HEK293 (cell line): ENCODE data around the gene CFL1.

ENCODE experiments used
- CTCF ChIA-PET: fragments of 350-600 bp; formaldehyde crosslinking; extraction: SDS; loops from one replicate; lab custom pipeline; 2021; ENCODE audit warnings: antibody characterized with exemption; lab: Yijun Ruan, JAX
- POLR2A ChIA-PET: fragments of 300-600 bp; formaldehyde crosslinking; extraction: SDS; loops from one replicate; lab custom pipeline; 2020; ENCODE audit warnings: antibody characterized with exemption, inconsistent platforms; lab: Yijun Ruan, JAX
- H3K27ac ChIP-seq: fragments of 200-500 bp; sonication (Bioruptor generic); 2 replicates; pipeline ENCODE4 v1.5.1; 2014; ENCODE audit warnings: low read depth, low read length, control low read depth, inconsistent platforms; ENCODE audit errors: extremely low read depth
- H3K36me3 ChIP-seq, 2 experiments: fragments of 200-500 bp in 1 of 2; sonication (Bioruptor generic) in 1 of 2; 1 replicate in 1 of 2; 2 replicates in 1 of 2; pipeline ENCODE4 v1.5.1; 2014 to 2017; ENCODE audit warnings: inconsistent platforms in 2 of 2, low read length in 2 of 2; ENCODE audit not compliant: control insufficient read depth in 2 of 2, insufficient read depth in 1 of 2
- H3K4me1 ChIP-seq: fragments of 200-500 bp; sonication (Bioruptor generic); 2 replicates; pipeline ENCODE4 v1.5.1; 2014; ENCODE audit warnings: mild to moderate bottlenecking, low read length, inconsistent platforms; ENCODE audit not compliant: control insufficient read depth, insufficient read depth
- H3K4me3 ChIP-seq: 2 replicates; pipeline ENCODE4 v1.5.1; 2011; ENCODE audit warnings: low read depth, mild to moderate bottlenecking, control low read depth, low read length, moderate library complexity
- H3K9me3 ChIP-seq: fragments of 200-500 bp; sonication (Bioruptor generic); 2 replicates; pipeline ENCODE4 v1.5.1; 2014; ENCODE audit warnings: low read depth, low read length, inconsistent platforms; ENCODE audit not compliant: control insufficient read depth, insufficient read depth
- BCL11A ChIP-seq: fragments of 450-650 bp; formaldehyde crosslinking; IDR thresholded peaks from 2 replicates; pipeline ENCODE4 v1.5.1; 2016; ENCODE audit warnings: low read depth, missing biosample characterization, missing genetic modification characterization
- EGR2 ChIP-seq: fragments of 450-650 bp; formaldehyde crosslinking; IDR thresholded peaks from 2 replicates; pipeline ENCODE4 v1.5.1; 2016; ENCODE audit warnings: low read depth, missing biosample characterization, missing genetic modification characterization
- GLI2 ChIP-seq: fragments of 450-650 bp; formaldehyde crosslinking; IDR thresholded peaks from 2 replicates; pipeline ENCODE4; 2017; ENCODE audit warnings: missing biosample characterization, missing genetic modification characterization, low read depth, borderline replicate concordance
- KLF17 ChIP-seq: fragments of 450-650 bp; formaldehyde crosslinking; IDR thresholded peaks from 2 replicates; pipeline ENCODE4 v1.5.1; 2016; ENCODE audit warnings: missing biosample characterization, missing genetic modification characterization
- KLF7 ChIP-seq: fragments of 450-650 bp; formaldehyde crosslinking; IDR thresholded peaks from 2 replicates; pipeline ENCODE4 v1.5.1; 2016; ENCODE audit warnings: missing biosample characterization, missing genetic modification characterization, borderline replicate concordance
- ZFHX2 ChIP-seq: fragments of 450-650 bp; formaldehyde crosslinking; conservative IDR thresholded peaks from 2 replicates; pipeline ENCODE4 v1.5.1; 2016; ENCODE audit warnings: missing biosample characterization, missing genetic modification characterization
- ZFP3 ChIP-seq: fragments of 450-650 bp; formaldehyde crosslinking; IDR thresholded peaks from 2 replicates; pipeline ENCODE4 v1.5.1; 2016; ENCODE audit warnings: low read depth, missing biosample characterization, missing genetic modification characterization
- ZNF501 ChIP-seq: fragments of 450-650 bp; formaldehyde crosslinking; IDR thresholded peaks from 2 replicates; pipeline ENCODE4 v1.5.1; 2016; ENCODE audit warnings: missing biosample characterization, missing genetic modification characterization
- ZNF521 ChIP-seq: fragments of 450-650 bp; formaldehyde crosslinking; IDR thresholded peaks from 2 replicates; pipeline ENCODE4 v1.5.1; 2017; ENCODE audit warnings: missing biosample characterization, mild to moderate bottlenecking, missing genetic modification characterization
- ZNF530 ChIP-seq: fragments of 450-650 bp; formaldehyde crosslinking; IDR thresholded peaks from 2 replicates; pipeline ENCODE4 v1.5.1; 2016; ENCODE audit warnings: low read depth, missing biosample characterization, missing genetic modification characterization
- ZNF747 ChIP-seq: fragments of 450-650 bp; formaldehyde crosslinking; IDR thresholded peaks from 2 replicates; pipeline ENCODE4 v1.5.1; 2016; ENCODE audit warnings: missing biosample characterization, missing genetic modification characterization
- TF ChIP-seq, protein P1 (sequence below): fragments of 450-650 bp; formaldehyde crosslinking; IDR thresholded peaks from 2 replicates; pipeline ENCODE4 v1.5.1; 2016; ENCODE audit warnings: missing biosample characterization, missing genetic modification characterization
- TF ChIP-seq, protein P2 (sequence below): fragments of 450-650 bp; formaldehyde crosslinking; IDR thresholded peaks from 2 replicates; pipeline ENCODE4; 2016; ENCODE audit warnings: missing biosample characterization, missing genetic modification characterization
- TF ChIP-seq, protein P3 (sequence below): fragments of 450-650 bp; formaldehyde crosslinking; IDR thresholded peaks from 2 replicates; pipeline ENCODE4 v1.5.1; 2016; ENCODE audit warnings: missing biosample characterization, missing genetic modification characterization

The CFL1 gene

DNA sequence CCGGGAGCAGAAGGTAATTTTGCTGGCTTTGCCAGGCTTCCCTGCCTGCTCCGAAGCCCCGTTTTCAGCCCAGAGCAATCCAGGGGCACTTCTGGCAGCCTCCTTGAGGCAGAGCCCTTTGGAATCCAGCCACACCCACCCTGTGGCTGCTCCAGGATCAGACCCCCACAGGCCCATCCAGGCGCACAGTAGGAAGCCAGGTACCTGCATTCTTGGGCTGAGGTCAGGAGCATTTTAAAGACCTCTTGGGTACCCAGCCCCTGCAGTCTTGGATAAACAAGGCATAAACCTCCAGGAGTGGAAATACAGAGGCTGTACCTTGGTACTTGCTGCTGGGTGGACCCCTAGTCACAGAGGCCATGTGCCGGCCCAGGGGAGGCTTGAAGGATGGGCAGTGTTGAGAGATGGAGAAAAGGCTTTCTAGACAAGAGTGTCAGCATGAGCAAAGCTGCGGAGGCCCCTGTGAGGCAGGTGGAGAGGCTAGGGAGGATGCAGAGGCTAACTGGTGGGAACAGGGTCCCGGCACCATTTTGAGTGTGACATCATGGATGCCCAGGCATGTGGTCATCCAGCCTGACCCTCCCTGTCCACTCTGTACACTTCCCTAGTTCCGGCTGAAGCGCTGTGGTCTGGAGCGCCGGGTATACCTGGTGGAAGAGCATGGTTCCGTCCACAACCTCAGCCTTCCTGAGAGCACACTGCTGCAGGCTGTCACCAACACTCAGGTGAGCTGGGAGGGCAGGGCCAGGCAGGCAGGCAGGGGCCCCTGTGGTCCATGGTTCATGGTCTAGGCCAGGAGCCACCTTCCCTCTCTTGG, 6.1 kb upstream of the CFL1 start (continued):
- TF ChIP-seq, protein P1, sequence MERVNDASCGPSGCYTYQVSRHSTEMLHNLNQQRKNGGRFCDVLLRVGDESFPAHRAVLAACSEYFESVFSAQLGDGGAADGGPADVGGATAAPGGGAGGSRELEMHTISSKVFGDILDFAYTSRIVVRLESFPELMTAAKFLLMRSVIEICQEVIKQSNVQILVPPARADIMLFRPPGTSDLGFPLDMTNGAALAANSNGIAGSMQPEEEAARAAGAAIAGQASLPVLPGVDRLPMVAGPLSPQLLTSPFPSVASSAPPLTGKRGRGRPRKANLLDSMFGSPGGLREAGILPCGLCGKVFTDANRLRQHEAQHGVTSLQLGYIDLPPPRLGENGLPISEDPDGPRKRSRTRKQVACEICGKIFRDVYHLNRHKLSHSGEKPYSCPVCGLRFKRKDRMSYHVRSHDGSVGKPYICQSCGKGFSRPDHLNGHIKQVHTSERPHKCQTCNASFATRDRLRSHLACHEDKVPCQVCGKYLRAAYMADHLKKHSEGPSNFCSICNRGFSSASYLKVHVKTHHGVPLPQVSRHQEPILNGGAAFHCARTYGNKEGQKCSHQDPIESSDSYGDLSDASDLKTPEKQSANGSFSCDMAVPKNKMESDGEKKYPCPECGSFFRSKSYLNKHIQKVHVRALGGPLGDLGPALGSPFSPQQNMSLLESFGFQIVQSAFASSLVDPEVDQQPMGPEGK (tag by site-specific recombination), result no peak
- TF ChIP-seq, protein P2, sequence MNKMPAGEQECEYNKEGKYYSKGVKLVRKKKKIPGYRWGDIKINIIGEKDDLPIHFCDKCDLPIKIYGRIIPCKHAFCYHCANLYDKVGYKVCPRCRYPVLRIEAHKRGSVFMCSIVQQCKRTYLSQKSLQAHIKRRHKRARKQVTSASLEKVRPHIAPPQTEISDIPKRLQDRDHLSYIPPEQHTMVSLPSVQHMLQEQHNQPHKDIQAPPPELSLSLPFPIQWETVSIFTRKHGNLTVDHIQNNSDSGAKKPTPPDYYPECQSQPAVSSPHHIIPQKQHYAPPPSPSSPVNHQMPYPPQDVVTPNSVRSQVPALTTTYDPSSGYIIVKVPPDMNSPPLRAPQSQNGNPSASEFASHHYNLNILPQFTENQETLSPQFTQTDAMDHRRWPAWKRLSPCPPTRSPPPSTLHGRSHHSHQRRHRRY (tag by site-specific recombination), result no peak
- TF ChIP-seq ZNF530, result no peak

GRCh38 chr11:65862941-65863888, 5.2 kb upstream of the CFL1 start:
- TF ChIP-seq, protein P3, sequence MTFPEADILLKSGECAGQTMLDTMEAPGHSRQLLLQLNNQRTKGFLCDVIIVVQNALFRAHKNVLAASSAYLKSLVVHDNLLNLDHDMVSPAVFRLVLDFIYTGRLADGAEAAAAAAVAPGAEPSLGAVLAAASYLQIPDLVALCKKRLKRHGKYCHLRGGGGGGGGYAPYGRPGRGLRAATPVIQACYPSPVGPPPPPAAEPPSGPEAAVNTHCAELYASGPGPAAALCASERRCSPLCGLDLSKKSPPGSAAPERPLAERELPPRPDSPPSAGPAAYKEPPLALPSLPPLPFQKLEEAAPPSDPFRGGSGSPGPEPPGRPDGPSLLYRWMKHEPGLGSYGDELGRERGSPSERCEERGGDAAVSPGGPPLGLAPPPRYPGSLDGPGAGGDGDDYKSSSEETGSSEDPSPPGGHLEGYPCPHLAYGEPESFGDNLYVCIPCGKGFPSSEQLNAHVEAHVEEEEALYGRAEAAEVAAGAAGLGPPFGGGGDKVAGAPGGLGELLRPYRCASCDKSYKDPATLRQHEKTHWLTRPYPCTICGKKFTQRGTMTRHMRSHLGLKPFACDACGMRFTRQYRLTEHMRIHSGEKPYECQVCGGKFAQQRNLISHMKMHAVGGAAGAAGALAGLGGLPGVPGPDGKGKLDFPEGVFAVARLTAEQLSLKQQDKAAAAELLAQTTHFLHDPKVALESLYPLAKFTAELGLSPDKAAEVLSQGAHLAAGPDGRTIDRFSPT (tag by site-specific recombination), result peak; percentile 53
- TF ChIP-seq KLF7 (tag by site-specific recombination) (no peak), ZNF521 (tag by site-specific recombination) (no peak), GLI2 (no peak), ZNF747 (no peak), EGR2 (tag by site-specific recombination) (peak; percentile 52; the same call in 1 of the 2 replicates), ZFP3 (tag by site-specific recombination) (no peak), KLF17 (tag by site-specific recombination) (no peak), ZFHX2 (tag by site-specific recombination) (0 out of 2 replicates have a peak, but pooled peaks have one; percentile 32), BCL11A (tag by site-specific recombination) (no peak), ZNF501 (tag by site-specific recombination) (no peak)
- POLR2A ChIA-PET, result interaction anchor here (1.1 to 6.5 kb wide), 2 partner anchors 6 to 151 kb away, joined by 3 to 111 read pairs; partner anchors contain the start of gene KAT5
- H3K4me3 ChIP-seq, result no peak overlapping the region

More at GRCh38 chr11:65862941-65863888, 5.2 kb upstream of the CFL1 start:
- CTCF ChIA-PET, result interaction anchor here (0.6 to 6.3 kb wide), 4 partner anchors 24 to 401 kb away, joined by 3 to 118 read pairs (median 3); partner anchors contain the start of genes CCDC85B and FIBP
- Histone ChIP-seq H3K4me1 (peaks cover 4% of the 10 kb centered on the region; the same call in 1 of the 2 replicates), H3K9me3 (no peaks in the 10 kb centered on the region), H3K36me3 (peaks cover 0 to 64% of the 10 kb centered on the region in 2 experiments; a peak in 1 of 3 replicates), H3K27ac (no peak overlapping the region)
